GM19372 (cell line): Measurements from ENCODE around the gene E2F2.

Experiments used
- ATAC-seq: cut with Tn5 transposase; IDR thresholded peaks from one replicate; pipeline ENCODE4 v1.9.1; 2021; ENCODE audit warnings: mild to moderate bottlenecking, low read depth, moderate library complexity; ENCODE audit not compliant: unreplicated experiment

E2F2 gene, protein sequence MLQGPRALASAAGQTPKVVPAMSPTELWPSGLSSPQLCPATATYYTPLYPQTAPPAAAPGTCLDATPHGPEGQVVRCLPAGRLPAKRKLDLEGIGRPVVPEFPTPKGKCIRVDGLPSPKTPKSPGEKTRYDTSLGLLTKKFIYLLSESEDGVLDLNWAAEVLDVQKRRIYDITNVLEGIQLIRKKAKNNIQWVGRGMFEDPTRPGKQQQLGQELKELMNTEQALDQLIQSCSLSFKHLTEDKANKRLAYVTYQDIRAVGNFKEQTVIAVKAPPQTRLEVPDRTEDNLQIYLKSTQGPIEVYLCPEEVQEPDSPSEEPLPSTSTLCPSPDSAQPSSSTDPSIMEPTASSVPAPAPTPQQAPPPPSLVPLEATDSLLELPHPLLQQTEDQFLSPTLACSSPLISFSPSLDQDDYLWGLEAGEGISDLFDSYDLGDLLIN

DNA sequence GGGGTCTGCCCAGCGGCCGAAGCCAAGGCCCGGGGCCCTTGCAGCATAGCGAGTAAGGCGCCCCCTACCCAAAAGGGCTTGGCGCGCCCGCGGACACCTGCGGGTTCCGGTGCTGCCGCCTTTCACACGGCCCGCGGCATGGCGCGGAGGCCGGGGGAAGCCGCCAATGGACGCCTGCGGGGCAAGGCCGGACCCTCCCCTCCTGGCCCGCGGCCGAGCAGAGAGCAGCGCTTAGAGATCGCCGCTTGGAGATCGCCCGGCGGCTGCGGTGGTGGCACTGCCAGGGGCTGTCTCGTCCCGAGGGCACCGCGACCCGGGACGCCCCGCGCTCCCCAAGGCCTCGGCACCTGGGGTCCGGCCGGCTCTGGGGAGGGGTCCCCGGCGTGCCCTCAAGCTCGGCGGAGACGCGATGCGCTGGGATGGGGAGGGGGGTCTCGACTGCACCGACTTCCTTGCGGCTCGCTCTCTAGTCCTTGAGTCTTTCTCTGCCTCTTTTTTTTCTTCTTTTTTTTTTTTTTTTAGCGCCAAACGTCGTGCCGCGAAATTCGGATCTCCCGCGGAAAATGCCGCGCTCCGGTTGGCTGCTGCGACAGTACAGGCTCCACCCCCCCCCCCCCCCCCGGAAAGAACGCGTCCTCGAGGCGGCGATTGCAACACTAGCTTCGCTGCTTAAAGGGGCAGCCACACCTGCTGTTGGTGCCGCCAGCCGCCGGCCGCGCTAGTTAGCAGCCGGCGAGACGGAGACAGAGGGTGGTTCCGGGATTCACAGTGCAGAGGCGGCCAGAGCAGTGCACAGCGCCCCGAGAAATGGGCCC, at the start of gene E2F2:
TSS of gene E2F2 (minus strand) at position 487 of the 815 bp plus-strand sequence. CDS start at position 47, 440 bp downstream.
- peak; percentile 48 for ATAC-seq

DNA sequence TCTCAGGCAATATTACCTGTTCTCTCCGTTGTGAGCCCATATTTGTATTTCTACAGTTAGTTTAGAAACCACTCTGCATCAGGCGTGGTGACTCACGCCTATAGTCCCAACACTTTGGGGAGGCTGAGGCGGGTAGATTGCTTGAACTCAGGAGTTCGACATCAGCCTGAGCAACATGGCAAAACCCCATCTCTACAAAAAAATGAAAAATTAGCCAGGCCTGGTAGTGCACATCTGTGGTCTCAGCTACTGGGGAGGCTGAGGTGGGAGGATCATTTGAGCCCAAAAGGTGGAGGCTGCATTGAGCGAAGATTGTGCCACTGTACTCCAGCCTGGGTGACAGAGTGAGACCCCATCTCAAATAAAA, 47.9 kb upstream of the E2F2 start:
- ATAC-seq, result no peak

DNA sequence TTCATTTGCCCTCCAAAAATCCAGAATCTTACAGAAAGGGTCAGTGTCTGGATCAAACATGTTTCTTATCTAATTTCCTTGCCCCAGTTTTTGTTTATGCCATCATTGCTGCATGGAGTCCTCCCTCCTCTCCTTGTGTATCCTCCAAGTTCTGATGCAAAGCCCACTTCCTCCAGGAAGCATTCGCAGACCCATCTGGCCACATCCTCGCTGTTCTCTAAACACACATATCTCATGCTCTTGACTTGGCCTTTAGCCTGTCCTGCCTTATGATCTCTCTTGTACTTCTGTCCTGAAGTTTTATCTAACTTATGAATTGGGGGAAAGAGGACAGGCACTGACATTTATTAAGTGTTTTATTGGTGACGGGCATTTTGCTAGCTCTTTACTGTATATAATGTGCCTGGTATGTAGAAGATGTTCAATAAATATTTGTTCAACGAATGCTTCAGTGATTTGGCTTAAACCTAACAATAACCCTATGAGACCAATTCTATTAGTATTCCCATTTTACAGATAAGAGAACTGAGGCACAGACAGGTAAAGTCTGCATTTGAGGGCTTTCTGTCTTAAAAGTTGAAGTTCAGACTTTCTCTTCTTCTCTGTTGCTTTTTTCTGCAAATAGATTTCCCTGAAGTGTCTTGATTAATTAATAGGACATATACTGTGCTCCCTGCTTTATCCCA, 47.4 kb upstream of the E2F2 start:
- no peak for ATAC-seq

DNA sequence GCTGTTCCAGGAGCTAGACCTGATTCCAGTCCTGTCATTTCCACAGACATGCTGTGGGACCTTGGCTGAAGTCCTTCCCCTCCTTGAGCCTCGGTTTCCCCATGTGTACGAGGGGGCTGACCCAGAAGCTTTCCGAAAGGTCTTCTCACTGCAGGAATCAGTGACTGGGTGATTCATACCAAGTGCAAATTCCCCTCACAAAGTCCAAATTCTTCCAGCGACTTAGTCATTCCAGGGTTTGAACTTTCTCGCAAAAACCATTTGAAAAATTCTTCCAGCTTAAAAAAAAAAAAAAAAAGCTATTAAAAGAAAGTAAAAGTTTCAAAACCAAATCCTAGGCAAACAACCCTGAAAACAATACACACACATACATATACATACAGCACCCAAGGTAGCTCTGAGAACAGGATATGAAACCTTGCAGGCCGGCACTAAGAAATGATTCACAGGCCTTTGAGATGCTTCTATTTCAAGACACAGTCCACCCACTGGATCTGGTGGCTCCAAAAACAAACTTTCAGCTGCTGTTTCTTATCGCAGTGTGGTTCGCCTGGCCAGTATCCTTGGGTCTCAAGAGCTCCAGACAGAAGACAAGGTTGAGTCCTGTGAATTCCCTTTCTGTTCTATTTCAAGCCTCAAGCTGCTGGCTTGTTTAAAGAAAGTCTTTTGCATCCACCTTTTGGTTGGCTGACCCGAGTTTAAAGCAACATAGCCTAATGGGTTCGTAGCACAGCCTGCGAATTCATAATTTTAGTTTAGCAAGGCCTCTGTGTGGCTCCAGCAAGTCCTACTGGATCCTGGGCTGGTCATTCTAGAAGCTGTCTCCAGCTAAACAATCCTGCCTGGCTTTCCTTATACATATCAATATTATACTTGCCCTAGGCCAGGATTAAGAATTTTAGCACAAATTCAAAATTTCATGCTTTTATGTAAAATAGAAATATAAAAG, 46.3 kb upstream of the E2F2 start:
- no peak for ATAC-seq

DNA sequence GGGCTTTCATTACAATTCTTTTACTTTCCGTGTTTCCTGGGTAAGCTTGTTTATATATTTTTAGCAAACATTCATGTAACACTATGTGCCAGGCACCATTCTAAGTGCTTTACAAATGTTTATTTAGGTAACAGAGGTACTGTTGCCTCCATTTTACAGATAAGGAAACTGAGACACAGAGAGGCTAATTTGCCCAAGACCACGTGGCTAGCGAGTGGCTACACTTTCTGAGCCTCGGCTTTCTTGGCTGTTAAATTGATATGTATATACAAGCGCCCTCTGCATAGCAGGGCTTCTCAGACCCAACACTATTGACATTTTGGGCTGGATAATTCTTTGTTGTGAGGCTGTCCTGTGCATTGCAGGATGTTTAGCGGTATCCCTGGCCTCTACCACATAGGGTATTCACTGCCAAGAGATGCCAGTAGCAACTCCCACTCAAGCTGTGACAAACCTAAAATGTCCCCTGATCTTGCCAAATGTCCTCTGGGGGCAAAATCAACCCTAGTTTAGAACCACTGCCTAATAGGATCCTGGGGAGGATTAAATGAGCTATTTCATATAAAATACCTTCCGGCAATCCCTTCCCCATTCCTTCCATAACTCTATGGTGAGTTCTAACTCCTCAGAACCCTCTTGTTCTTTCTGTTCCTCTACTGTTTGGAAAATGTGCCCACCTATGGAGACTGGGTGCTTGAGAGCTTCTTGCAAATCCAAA, 45.5 kb upstream of the E2F2 start:
- ATAC-seq, result no peak

DNA sequence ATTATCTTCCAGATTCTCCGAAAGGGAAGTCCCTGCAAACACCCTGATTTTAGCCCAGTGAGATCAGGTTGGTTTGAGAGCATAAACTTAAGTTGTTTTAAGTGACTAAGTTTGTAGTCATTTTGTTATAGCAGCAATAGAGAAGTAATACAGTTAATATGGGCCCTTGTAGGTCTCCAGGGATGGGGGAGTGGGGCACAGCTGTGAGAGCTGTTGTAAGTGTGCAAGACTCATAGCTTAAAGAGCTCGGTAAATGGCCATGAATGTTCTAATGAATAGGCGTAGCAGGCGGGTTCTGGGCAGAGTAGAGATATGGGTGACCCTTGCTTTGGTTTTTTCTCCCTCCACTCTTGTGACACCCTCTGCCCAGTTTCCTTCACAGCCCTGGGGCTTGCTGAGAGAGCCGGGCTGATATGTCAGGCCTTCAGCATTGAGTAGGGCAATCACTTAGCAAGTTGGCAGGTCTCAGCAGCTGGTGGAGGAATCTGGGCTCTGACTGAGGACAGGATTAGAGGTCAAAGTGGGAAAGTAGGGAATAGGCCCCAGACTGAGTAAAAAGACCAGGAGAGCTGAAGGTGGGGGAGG, 44.3 kb upstream of the E2F2 start:
- no peak for ATAC-seq

DNA sequence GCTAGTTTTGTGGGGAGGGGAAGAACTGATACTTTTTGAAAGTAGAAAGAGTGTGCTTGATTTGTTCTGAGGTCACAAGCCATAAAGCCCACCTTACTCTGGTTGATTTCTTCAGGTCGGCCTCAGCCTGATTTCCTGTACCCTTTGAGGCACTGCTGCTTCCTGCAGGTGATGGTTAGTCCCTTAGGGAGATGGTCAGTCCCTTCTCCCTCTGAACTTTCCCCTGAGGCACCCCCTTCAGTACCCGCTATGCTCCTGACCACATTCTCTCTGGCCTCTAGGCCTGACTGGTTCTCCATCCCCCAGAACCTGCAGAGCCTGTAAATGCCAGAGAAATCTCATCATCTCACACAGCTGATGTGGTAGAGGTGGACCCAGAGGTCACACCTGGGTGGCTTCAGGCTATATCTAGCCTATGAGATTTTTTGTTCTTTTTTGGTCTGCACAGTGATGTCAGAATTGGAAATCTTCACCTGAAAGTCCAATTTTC, 43.3 kb upstream of the E2F2 start:
- ATAC-seq, result no peak

DNA sequence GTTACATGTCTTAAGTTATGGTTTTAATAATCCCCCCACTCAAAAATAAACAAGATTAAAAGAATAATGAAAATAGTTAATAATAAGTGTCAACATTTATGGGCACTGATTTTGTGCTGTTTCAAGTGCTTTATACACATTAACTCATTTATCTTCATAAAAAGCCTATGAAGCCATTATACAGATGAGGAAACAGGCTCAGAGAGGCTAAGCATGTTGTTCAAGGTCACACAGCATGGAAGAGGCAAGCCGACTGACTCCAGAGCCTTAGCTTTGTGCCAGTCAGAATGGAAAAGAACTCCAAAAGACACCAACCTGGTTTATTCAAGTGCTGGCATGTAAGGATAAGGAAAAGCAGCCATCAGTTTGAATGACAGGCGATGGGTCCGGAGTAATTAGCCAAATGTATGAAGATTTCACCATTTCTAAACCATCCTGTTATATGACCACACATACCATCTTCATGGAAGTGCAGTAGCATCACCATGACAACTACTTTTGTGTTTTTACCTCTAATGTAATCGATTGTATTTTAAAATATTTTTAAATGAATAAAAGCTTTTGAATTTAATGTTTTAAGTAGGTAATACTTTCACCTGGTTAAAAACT, 42.6 kb upstream of the E2F2 start:
- ATAC-seq, result no peak

DNA sequence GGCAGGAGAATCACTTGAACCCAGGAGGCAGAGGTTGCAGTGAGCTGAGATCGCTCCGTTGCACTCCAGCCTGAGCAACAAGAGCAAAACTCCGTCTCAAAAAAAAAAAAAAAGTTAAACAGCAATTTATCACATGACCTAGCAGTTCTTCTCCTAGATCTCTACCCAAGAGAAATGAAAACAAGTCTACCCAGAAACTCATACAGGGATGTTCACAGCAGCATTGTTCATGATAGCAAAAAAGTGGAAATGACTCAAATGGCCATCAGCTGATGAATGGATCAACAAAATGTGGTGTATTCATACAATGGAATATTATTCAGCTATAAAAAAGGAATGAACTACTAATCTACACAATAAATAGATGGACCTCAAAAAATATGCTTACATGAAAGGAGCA, 40.4 kb upstream of the E2F2 start:
- ATAC-seq, result no peak

DNA sequence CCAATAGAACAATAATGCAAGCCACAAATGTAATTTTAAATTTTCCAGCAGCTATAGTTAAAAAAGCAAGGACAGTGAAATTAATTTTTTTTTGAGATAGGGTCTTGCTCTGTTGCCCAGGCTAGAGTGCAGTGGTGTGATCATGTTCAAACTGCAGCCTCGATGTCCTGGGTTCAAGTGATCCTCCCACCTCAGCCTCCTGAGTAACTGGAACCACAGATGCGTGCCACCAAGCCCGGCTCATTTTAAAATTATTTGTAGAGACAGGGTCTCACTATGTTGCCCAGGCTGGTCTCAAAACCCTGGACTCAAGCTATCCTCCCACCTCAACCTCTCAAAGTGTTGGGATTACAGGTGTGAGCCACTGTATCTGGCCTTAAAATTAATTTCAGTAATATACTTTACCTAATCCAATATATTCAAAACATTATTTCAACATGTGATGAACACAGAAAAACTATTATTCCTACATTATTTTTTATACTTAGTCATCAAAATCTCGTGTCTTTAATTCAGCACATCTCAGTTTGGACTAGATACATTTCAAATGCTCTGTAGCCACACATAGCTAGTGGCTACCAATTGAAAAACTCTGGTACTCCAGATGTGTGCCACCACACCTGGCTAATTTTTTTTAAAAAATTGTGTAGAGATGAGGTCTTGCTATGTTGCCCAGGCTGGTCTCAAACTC, 39.1 kb upstream of the E2F2 start:
- ATAC-seq, result no peak

DNA sequence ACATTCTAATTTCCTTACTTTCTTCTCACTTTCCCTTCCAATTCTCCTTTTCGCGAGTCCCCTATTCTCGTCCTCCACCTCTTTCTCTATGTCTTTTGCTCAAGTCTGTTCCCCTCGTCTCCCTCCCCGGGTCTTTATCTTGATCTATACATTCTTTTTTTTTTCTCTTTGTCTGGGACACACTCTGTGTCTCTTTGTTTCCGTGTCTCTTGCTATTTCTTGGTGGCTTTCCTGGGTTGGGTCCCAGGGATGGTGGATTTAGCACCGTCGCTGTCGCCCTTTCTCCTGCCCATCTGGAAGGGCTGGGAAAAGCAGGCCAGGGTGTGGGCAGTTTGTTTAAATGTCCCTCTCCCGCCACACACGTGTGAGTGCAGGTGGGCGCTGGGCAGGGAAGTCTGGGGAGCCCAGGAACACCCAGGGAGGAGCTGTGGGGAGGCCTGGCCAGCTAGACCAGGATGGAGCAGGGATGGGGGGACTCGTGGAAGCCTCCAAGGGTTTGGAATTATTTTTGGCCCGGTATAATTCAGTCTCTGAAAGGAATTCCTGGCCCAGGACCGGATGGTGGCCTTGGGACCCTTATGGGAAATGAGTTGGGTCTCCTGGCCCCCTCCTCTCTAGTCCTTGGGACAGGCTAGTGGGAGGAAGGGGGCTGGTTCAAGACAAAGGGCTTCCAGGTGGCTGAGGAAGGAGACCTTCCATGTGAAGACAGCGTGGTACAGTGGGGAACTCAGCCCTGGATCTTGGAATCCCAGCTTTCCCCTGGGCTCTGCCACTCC, 37.8 kb upstream of the E2F2 start:
- no peak for ATAC-seq

DNA sequence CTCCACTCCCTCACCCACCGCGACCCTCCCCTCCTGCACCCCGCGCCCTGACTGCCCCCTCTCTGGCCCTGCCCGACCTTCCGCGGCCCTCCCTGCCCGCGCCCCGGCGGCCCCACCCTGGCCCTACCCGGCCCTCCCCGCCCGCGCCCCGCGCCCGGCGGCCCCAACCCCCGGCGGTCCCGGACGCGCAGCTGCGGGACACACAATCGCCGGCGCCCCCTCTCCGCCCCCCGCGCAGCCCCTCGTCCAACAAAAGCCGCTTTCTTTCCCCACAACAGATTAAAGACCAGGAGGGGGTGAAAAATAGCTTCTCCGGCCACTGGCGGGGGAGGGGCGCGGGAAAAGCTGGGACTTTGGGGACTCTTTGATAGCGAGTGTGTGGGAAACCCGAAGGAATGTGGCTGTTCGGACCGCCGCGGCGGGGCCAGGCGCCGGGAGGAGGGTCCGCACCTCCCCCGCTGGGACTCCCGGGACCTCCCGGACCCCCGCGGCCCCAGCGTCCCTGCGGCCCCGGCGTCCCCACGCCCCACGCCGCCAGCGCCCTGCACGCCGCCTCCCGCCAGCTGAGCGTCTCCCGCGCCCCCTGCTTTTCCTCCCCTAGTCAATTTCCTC, 37.1 kb upstream of the E2F2 start:
- no peak for ATAC-seq

DNA sequence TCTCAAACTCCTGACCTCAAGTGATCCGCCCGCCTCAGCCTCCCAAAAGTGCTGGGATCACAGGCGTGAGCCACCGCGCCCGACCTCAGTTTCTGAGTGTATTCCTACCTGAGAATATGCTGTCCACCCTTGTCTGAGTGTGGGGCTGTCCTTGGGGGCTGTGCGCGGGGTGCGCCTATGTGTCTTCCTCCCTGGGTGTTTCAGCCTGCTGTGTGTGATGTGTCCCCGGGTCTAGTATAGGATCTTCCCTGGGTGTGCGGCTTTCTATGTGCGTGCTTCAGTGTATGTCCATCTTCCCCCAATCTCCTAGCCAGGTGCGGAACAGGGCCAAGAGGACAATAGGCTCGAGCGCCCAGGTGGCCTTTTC, 36.6 kb upstream of the E2F2 start:
- no peak for ATAC-seq

DNA sequence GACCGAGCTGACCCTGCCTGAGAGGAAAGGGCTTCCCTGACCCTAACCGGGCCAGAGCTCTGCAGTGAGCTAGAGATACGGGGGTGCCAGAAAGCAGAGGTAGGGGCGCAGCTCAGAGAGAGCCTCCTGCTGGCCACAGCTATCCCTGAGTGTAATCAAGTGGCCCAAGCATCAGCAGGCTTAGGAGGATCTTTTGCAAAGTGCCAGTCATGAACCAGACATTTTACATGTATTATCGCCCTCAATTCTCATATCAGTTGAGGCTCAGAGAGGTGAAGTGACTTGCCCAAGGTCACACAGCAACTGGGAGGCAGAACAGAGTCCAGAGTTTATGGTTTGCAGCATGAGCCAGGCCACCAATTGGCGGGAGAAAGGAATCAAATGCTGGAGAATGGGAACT, 35.3 kb upstream of the E2F2 start:
- ATAC-seq, result no peak

DNA sequence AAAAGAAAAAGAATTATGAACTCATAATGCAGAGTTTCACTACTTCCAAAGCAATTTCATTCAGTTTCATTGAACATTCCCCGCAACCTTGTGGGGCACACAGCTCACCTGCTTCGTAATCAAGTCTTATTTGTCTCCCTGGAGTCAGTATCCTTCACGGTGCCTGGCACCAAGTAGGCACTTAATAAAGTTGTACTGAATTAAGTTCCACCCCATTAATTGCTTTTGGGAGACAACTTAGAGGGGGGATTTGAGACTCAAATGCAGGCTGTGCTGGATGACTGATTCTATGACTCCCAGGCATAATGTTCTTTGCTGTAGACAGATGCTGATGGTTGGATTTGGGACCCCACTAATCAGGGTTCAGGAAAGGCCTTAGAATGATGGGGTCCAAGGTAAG, 34.7 kb upstream of the E2F2 start:
- ATAC-seq, result no peak

DNA sequence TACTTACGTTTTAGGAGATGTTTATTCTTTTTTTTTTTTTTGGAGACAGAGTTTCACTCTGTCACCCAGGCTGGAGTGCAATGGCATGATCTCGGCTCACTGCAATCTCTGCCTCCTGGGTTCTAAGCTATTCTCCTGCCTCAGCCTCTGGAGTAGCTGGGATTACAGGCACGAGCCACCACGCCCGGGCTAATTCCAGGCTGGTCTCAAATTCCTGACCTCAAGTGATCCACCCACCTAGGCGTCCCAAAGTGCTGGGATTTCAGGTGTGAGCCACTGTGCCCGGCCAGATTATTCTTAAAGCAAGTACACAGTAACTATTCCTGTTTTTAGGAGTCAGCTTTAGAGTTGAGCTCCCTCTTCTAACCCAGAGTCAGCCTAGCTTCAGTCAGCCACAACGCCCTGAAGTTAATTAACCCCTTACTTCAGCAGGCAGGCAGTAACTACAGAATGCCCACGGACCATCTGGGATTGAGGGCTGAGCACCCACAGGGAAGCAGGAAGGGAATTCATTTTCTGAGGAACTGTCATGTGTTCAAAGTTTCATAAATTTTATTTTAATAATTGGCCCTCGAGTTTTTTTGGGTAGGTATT, 33.6 kb upstream of the E2F2 start:
- ATAC-seq, result no peak
